PFSK-1 (cell line): ENCODE data around the gene TRIM44.

Source experiments
- POLR2AphosphoS5 ChIP-seq: IDR thresholded peaks from 2 replicates; pipeline ENCODE4 v1.6.1; 2012; ENCODE audit warnings: low read depth, mild to moderate bottlenecking, control low read depth, low read length, moderate library complexity
- SIN3A ChIP-seq: IDR thresholded peaks from 2 replicates; pipeline ENCODE4 v1.6.1; 2012; ENCODE audit warnings: mild to moderate bottlenecking, low read length, moderate library complexity, borderline replicate concordance; ENCODE audit not compliant: insufficient read depth
- TAF1 ChIP-seq: IDR thresholded peaks from 2 replicates; pipeline ENCODE4 v1.6.1; 2012; ENCODE audit warnings: low read length, control low read depth, borderline replicate concordance; ENCODE audit not compliant: insufficient read depth

DNA sequence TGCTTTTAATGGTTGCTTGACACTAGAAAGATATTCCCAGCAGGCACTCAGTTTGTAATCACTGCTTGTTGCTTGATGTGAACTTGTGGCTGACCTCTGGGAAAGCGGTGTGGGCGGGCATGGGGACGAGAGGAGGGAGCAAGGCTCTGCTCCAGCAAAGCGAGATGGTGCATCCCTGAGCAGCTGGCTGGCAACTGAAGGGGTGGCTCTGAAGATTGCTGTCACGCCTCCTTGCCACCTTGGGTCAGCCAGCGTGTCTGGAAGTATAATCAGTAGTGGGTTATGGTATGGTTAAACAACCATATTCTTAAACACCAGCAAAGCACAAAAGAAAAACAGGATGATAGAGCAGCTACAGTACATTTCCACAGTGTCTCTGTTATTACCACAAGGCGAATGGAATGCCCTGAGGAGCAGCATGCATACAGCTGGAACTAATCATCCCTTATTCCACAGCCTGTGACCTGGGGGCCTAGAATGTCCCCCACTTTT, 124.5 kb downstream of the TRIM44 start:
- TF ChIP-seq POLR2AphosphoS5 (no peak), TAF1 (no peak), SIN3A (no peak)
